Activated CD4-positive, alpha-beta memory T cell treated with anti-CD3 and anti-CD28 coated beads, Interleukin-2, amount 10 ng/mL, durations not matched to agents 7 days and 5 days (primary cell): ENCODE data around the gene BHLHA9. TPM values are rescaled to one million over a fixed set of nuclear protein-coding genes. Genes with fewer than 3 reads are reported as not detected.
A peak's percentile ranks its signal among the peaks of the same experiment; 100 is the strongest.

Experiments
- CTCF ChIA-PET: fragments of 350-600 bp; sonication (Branson Sonifier 250); formaldehyde crosslinking; loops from one replicate; lab custom pipeline; 2021; ENCODE audit warnings: antibody characterized with exemption, inconsistent platforms; lab: Charles Lee
- POLR2A ChIA-PET: fragments of 350-600 bp; sonication (Branson Sonifier 250); formaldehyde crosslinking; loops from one replicate; lab custom pipeline; 2021; ENCODE audit warnings: antibody characterized with exemption; lab: Charles Lee
- DNase-seq: peaks from one replicate; pipeline ENCODE4 v3.0.0-alpha.2; 2020
- H3K27ac Mint-ChIP-seq: one replicate; pipeline ENCODE4 v1.8.0; 2021; ENCODE audit warnings: mild to moderate bottlenecking, mixed read lengths
- H3K27me3 Mint-ChIP-seq: one replicate; pipeline ENCODE4 v1.8.0; 2021; ENCODE audit warnings: mixed read lengths
- H3K36me3 Mint-ChIP-seq: one replicate; pipeline ENCODE4 v1.8.0; 2021; ENCODE audit warnings: low read depth, mixed read lengths
- H3K4me1 Mint-ChIP-seq: one replicate; pipeline ENCODE4 v1.8.0; 2021; ENCODE audit warnings: mixed read lengths
- H3K4me3 Mint-ChIP-seq: one replicate; pipeline ENCODE4 v1.8.0; 2021; ENCODE audit warnings: mild to moderate bottlenecking, mixed read lengths
- H3K9me3 Mint-ChIP-seq: one replicate; pipeline ENCODE4 v1.8.0; 2021; ENCODE audit warnings: mixed read lengths
- total RNA-seq, 2 experiments: library from RNA; stranded (reverse); gene quantifications; one replicate each; pipeline ENCODE4 v1.2.3, GENCODE V29; 2021

The BHLHA9 gene
- total RNA-seq, 2 experiments from 2014 or later = not detected

DNA sequence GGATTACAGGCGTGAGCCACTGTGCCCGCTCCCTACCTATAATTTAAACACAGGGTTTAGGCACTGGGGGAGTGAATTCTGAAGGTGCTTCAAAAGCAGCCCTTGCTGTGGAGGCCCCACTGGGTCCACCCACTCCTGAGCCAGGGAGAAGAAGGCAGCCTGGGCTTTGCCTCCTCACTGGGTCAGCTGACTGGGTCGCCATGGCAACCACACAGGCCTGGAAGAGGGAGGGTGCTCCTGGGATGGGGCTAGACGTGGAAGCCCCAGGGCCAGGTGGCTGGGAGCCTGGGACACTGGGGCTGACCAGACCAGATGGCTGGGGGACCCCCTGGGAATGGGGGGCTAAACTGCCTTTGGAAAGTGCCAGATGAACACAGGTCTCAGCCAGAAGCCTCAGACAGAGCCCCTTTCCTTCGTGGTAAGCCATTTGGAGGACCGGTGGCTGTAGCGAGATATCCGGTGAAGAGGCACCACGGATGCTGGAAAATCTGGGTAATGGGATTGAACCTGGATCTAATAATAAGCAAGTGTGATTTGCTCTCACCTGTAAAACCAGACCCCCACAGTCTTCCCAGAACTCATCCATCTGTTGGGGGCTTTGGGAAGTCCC is 42.1 kb downstream of the BHLHA9 start:
- H3K27me3 Mint-ChIP-seq = peaks cover 5% of the 10 kb centered on the region
- H3K4me1 Mint-ChIP-seq = no peaks in the 10 kb centered on the region
- no peaks in the 10 kb centered on the region for H3K36me3 Mint-ChIP-seq
- no peak overlapping the region for H3K27ac Mint-ChIP-seq
- H3K9me3 Mint-ChIP-seq = no peaks in the 10 kb centered on the region
- H3K4me3 Mint-ChIP-seq = no peak overlapping the region
- ChIA-PET CTCF (no interaction called here), POLR2A (no interaction called here)
- DNase-seq = peak; percentile 38

DNA sequence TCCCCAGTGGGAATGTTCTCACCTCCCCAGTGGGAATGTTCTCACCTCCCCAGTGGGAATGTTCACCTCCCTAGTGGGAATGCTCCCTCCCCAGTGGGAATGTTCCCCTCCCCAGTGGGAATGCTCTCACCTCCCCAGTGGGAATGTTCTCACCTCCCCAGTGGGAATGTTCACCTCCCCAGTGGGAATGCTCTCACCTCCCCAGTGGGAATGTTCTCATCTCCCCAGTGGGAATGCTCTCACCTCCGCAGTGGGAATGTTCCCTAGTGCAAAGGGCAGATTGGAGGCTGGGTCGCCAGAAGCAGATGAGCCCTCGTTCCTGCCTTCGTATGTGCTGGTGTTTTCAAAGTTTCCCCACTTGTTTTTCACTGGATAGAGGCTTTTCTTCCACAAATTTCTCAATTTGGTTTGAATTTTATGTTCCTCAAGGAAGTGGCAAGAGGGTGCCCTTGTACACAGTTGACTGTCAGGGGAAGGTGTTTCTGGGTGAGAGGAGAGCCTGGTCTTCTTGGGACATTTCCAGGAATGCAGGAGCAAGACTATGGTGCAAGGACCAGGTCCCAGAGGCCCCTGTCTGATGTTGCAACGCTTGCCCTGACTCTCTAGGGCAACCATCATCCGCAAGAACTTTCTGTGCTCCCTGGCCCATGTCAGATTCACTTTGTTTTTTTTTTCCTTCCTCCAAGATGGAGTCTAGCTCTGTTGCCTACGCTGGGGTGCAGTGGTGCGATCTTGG is 43.2 kb downstream of the BHLHA9 start:
- H3K27ac Mint-ChIP-seq = no peak overlapping the region
- no peaks in the 10 kb centered on the region for H3K9me3 Mint-ChIP-seq

DNA sequence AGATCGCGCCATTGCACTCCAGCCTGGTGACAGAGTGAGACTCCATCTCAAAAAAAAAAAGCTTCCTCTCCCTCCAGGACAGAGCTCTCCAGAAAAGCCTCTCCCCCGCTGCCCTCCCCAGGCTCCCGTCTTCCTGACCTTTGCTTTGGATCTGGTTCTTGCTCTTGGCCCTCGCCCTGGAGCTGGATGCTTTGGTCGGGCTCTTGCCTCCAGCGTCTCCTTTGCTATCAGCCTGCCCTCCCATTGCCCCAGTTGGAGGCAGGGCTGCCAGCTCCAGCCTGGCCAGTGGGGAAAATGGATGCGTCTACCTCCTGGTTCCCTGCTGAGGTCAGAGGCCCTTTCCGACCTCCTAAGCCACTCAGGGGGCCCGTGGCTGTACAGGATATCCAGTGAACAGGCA is 45.2 kb downstream of the BHLHA9 start:
- Mint-ChIP-seq H3K4me3 (no peak overlapping the region), H3K27ac (no peak overlapping the region), H3K27me3 (peaks cover 9% of the 10 kb centered on the region), H3K36me3 (no peaks in the 10 kb centered on the region), H3K4me1 (no peaks in the 10 kb centered on the region), H3K9me3 (no peaks in the 10 kb centered on the region)
- ChIA-PET CTCF (interaction anchor here (0.9 kb wide), 1 partner anchor 56 kb away, joined by 3 read pairs; no protein-coding TSS in a partner anchor), POLR2A (no interaction called here)
- DNase-seq = no peak

More for the DNA sequence above, 43.2 kb downstream of the BHLHA9 start:
- Mint-ChIP-seq H3K27me3 (peaks cover 5% of the 10 kb centered on the region), H3K4me3 (no peak overlapping the region), H3K36me3 (no peaks in the 10 kb centered on the region), H3K4me1 (no peaks in the 10 kb centered on the region)
- CTCF ChIA-PET = no interaction called here
- POLR2A ChIA-PET = no interaction called here
- no peak for DNase-seq

DNA sequence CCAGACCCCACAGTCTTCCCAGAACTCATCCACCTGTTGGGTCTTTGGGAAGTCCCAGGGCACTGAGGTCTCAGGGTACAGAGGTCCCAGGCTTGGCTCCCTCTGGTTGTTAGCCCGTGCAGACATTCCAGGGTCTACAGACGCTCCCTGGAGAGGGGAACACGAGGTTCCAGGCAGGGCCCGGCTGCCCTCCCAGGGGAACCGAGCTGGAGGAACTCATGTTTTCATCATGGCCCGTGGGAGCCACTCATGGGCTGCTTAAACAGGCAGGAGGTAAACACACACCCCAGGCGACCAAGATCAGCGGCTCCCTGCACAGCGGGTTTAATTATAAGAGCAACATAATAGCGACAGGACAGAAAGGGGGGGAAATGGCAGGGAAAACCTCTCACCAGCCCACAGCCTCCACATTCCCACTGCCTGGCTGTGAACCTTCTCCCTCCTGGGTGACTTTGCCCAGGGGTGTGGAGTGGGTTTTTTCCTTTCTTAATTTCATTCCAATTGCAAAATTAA is 45.7 kb downstream of the BHLHA9 start:
- Mint-ChIP-seq H3K4me3 (no peak overlapping the region), H3K4me1 (no peaks in the 10 kb centered on the region), H3K36me3 (no peaks in the 10 kb centered on the region), H3K27me3 (peaks cover 11% of the 10 kb centered on the region), H3K9me3 (no peaks in the 10 kb centered on the region), H3K27ac (no peak overlapping the region)
- CTCF ChIA-PET = interaction anchor here (0.6 kb wide), 1 partner anchor 9 kb away, joined by 4 read pairs; no protein-coding TSS in a partner anchor
- no peak for DNase-seq
- POLR2A ChIA-PET = no interaction called here

Other genes with a start within 250 kb of the BHLHA9 start
- gene ABR, start 90.5 kb upstream of the BHLHA9 start, total RNA-seq = 100 to 1,000 TPM; 144 to 145 TPM
- gene TRARG1, start 9.2 kb downstream of the BHLHA9 start, total RNA-seq = under 1 TPM; 0.73 to 0.80 TPM
- 100 to 1,000 TPM; 352 to 374 TPM for gene YWHAE, start 129.8 kb downstream of the BHLHA9 start, total RNA-seq
- gene CRK, start 185.8 kb downstream of the BHLHA9 start, total RNA-seq = 10 to 100 TPM; 19.9 to 21.9 TPM
- gene MYO1C, start 222.2 kb downstream of the BHLHA9 start, total RNA-seq = 10 to 100 TPM; 59.3 to 64.8 TPM
- 10 to 100 TPM; 52.4 to 58.1 TPM for gene INPP5K, start 246.2 kb downstream of the BHLHA9 start, total RNA-seq